ENCODE measurements around the gene OSBPL6. TPM values are rescaled to one million over a fixed set of nuclear protein-coding genes. Genes with fewer than 3 reads are reported as not detected.
A peak's percentile ranks its signal among the peaks of the same experiment; 100 is the strongest.

The OSBPL6 gene
- total and polyA plus RNA-seq, 9 of the 15 experiments (the other 6 are each of a cell fraction or from before 2014, with no cell fraction given) = 3.4 to 12.7 (median 9.3) TPM

- TF ChIP-seq ZNF133 (CRISPR knock-in tag; IDR thresholded peaks at IDR 0.05) = no peak
- no peak for TF ChIP-seq MLLT1 (IDR thresholded peaks at IDR 0.05)
- peak; percentile 38; the same call in 1 of the 2 replicates for TF ChIP-seq FOSL1 (tag; conservative IDR thresholded peaks at IDR 0.05)
These were observed 104.5 kb downstream of the OSBPL6 start (continued) for GRCh38 chr2:178298785-178299212.

GRCh38 chr2:178301649-178302238 lies 107.4 kb downstream of the OSBPL6 start:
- ATAC-seq = no peak
- no peak overlapping the region for H3K4me3 ChIP-seq
- H3K9me1 ChIP-seq (ENCODE audit: control insufficient read depth, insufficient read depth, low read length) = no peaks in the 10 kb centered on the region
- in situ Hi-C loops (cut with MboI) (no loop called here), intact Hi-C loops (cut with micrococcal nuclease) (loop anchor here (10.0 kb wide), 1 partner anchor 393 kb away; no protein-coding TSS in a partner anchor)
- ChIA-PET POLR2A (no interaction called here), CTCF (ENCODE audit: low intra/inter-chr PET ratio) (no interaction called here)
- no peak for FAIRE-seq
- no peaks in the 10 kb centered on the region for H4K20me1 ChIP-seq (replicated peaks; ENCODE audit: control insufficient read depth, insufficient read depth, low read length)
- H3K79me2 ChIP-seq (ENCODE audit: control insufficient read depth, insufficient read depth, low read length) = no peaks in the 10 kb centered on the region
- BruUV-seq (replicated peaks) = no TSS peak
- no peak overlapping the region for H3K9ac ChIP-seq (ENCODE audit: insufficient read depth in 1 of 2, low read depth in 2 of 2, low read length in 2 of 2)
- H3K4me1 ChIP-seq (replicated peaks in 1 of 2; ENCODE audit: control insufficient read depth in 2 of 2, insufficient read depth in 2 of 2, low read length in 2 of 2) = peaks cover 0 to 13% of the 10 kb centered on the region in 2 experiments; a peak in 2 of 5 replicates
- no peak overlapping the region for H3K4me2 ChIP-seq (ENCODE audit: insufficient read depth, low read length)
- H3K36me3 ChIP-seq (ENCODE audit: control insufficient read depth, insufficient read depth, low read length) = no peaks in the 10 kb centered on the region
- H3K27me3 ChIP-seq (ENCODE audit: control insufficient read depth in 2 of 2, insufficient read depth in 2 of 2, low read length in 2 of 2) = no peaks in the 10 kb centered on the region
- no peaks in the 10 kb centered on the region for H3K9me3 ChIP-seq (replicated peaks; ENCODE audit: control insufficient read depth, insufficient read depth, low read depth, low read length)
- no peak overlapping the region for H3K27ac ChIP-seq (ENCODE audit: extremely low read depth, low read depth, low read length)
- no peak for DNase-seq (ENCODE audit: extremely low read depth in 1 of 4, low spot score in 3 of 4)
- 19% methylated on average over 3 of the region's 3 CpGs for WGBS (ENCODE audit: insufficient coverage, low coverage, missing lambda C conversion rate)
- H2AFZ ChIP-seq (ENCODE audit: low read depth, low read length) = no peak overlapping the region
- TF ChIP-seq HEY1 (CRISPR knock-in tag; IDR thresholded peaks at IDR 0.05; ENCODE audit: borderline replicate concordance) (no peak), TCF3 (CRISPR knock-in tag; IDR thresholded peaks at IDR 0.05) (no peak), SIRT6 (IDR thresholded peaks at IDR 0.05; ENCODE audit: low read depth, low read length) (no peak), MYNN (IDR thresholded peaks at IDR 0.05) (no peak), MYNN (CRISPR knock-in tag; IDR thresholded peaks at IDR 0.05) (no peak), ZBED1 (IDR thresholded peaks at IDR 0.05) (no peak), MITF (IDR thresholded peaks at IDR 0.05) (no peak), CREB3L1 (IDR thresholded peaks at IDR 0.05; ENCODE audit: borderline replicate concordance, low read depth) (no peak), PURB (CRISPR knock-in tag; IDR thresholded peaks at IDR 0.05; ENCODE audit: low read depth) (no peak), U2AF2 (optimal IDR thresholded peaks at IDR 0.05; ENCODE audit: low read depth, low read length) (no peak), ZZZ3 (IDR thresholded peaks at IDR 0.05) (no peak), USF1 (CRISPR knock-in tag; IDR thresholded peaks at IDR 0.05) (peak; percentile 61), ERF (CRISPR knock-in tag; IDR thresholded peaks at IDR 0.05) (no peak), RBM14 (IDR thresholded peaks at IDR 0.05; ENCODE audit: borderline replicate concordance, insufficient read depth, low read depth, low read length) (no peak)
